Measurements from ENCODE around the gene MAVS. TPM values are rescaled to one million over a fixed set of nuclear protein-coding genes. Genes with fewer than 3 reads are reported as not detected.

The MAVS gene
- total RNA-seq, 4 donors from 2014 or later, result 20.7 to 58.0 (median 27.2) TPM

GRCh38 chr20:3808544-3808943 lies 38.1 kb upstream of the MAVS start:
- no peak for TF ChIP-seq CTCF (IDR thresholded peaks at IDR 0.05; ENCODE audit: low read depth)

- TF ChIP-seq CTCF (IDR thresholded peaks at IDR 0.05; ENCODE audit: low read depth), result no peak
These were observed 35.0 kb upstream of the MAVS start for GRCh38 chr20:3811467-3812258.

GRCh38 chr20:3812259-3812681 lies 34.4 kb upstream of the MAVS start:
- no peak for TF ChIP-seq CTCF (IDR thresholded peaks at IDR 0.05; ENCODE audit: low read depth)

GRCh38 chr20:3812975-3813847 lies 33.4 kb upstream of the MAVS start:
- no peak for TF ChIP-seq CTCF (IDR thresholded peaks at IDR 0.05; ENCODE audit: low read depth)

- TF ChIP-seq CTCF (IDR thresholded peaks at IDR 0.05; ENCODE audit: low read depth), result no peak
These were observed 32.6 kb upstream of the MAVS start for GRCh38 chr20:3813848-3814581.

- no peak for TF ChIP-seq CTCF (IDR thresholded peaks at IDR 0.05; ENCODE audit: low read depth)
These were observed 31.6 kb upstream of the MAVS start for GRCh38 chr20:3814928-3815495.
